IPS-15b (cell line): ENCODE results near the gene IDH3B.

Source experiments
- H3K27me3 ChIP-seq: one replicate; pipeline ENCODE4 v1.6.1; 2013; ENCODE audit warnings: low read length; ENCODE audit not compliant: control insufficient read depth, insufficient read depth
- H3K36me3 ChIP-seq: one replicate; pipeline ENCODE4 v1.6.1; 2013; ENCODE audit warnings: low read length; ENCODE audit not compliant: control insufficient read depth, insufficient read depth
- H3K4me1 ChIP-seq: one replicate; pipeline ENCODE4 v1.6.1; 2013; ENCODE audit warnings: mild to moderate bottlenecking, low read length; ENCODE audit not compliant: control insufficient read depth, insufficient read depth
- H3K4me3 ChIP-seq: one replicate; pipeline ENCODE4 v1.5.1; 2013; ENCODE audit warnings: low read depth, low read length
- H3K9ac ChIP-seq: one replicate; pipeline ENCODE4 v1.6.1; 2013; ENCODE audit warnings: low read depth, mild to moderate bottlenecking, low read length
- H3K9me3 ChIP-seq: one replicate; pipeline ENCODE4 v1.6.1; 2013; ENCODE audit warnings: mild to moderate bottlenecking, low read length; ENCODE audit not compliant: control insufficient read depth, insufficient read depth

Gene IDH3B

DNA sequence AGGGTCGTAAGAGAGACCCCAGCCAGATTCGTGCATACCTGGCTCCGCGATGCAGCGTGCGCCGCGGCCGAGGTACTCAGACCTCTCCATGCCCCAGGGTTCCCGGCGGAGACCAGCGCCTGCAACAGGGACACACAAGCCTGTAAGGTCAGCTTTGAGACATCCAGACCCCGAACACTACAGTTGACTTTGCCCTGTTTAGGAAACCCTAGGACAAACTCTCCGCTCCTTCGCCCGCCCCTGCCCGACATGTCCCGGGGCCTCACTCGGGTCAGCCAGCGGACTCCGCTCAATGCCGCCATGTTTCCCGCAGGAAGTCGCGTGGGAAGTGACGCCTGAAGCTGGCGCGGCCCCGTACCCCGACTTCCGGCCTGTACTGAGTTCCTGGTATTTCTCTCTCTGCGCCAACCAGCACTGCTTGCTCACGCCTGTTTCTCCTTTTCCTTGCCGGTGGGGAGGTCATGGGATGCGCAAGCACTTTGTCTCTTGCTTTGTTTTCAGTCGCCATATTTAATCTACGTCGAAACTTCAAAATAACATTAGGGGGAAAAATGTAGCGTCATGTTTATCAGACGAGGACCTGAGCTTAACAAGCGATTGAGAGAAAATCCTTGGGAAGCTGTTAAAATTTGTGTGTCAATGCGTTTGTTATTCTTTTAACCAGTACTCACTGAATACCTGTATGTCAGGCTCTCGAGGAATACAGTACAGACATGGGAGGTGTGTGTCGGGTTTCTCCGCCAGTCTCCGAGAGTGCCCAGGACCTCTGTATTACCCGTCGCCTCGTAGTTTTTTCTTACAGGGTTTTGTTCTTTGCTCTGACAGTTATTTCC, at the start of gene IDH3B:
TSS of gene IDH3B (minus strand) at position 330 of the 833 bp plus-strand sequence. CDS start at position 302, 28 bp downstream.
- Histone ChIP-seq H3K9me3 (no peaks in the 10 kb centered on the region), H3K4me1 (peaks cover 3% of the 10 kb centered on the region), H3K36me3 (peaks cover 21% of the 10 kb centered on the region), H3K4me3 (peak within 1 kb of the TSS; percentile 97), H3K27me3 (peaks cover 13% of the 10 kb centered on the region), H3K9ac (peak within 1 kb of the TSS; percentile 91)

DNA sequence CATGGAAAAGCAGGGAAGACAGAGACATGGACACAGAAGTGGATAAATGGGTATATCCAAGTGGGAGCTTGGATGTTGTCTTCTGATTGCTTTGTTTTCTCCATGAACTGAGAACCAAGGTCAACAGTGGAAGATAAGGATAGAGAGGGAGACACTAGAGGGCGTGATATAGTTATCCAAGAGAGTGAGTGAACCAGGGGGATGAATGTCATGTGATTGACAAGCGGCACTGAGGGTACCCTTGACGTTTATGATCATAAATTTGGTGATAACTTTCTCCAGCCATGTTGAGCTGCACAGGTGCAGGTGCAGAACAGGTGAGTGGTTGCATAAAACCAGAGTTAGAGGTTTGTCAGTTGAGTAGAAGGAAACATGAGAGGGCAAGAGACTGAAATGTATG, 49.3 kb upstream of the IDH3B start:
- H3K36me3 ChIP-seq = no peaks in the 10 kb centered on the region
- no peak overlapping the region for H3K9ac ChIP-seq

DNA sequence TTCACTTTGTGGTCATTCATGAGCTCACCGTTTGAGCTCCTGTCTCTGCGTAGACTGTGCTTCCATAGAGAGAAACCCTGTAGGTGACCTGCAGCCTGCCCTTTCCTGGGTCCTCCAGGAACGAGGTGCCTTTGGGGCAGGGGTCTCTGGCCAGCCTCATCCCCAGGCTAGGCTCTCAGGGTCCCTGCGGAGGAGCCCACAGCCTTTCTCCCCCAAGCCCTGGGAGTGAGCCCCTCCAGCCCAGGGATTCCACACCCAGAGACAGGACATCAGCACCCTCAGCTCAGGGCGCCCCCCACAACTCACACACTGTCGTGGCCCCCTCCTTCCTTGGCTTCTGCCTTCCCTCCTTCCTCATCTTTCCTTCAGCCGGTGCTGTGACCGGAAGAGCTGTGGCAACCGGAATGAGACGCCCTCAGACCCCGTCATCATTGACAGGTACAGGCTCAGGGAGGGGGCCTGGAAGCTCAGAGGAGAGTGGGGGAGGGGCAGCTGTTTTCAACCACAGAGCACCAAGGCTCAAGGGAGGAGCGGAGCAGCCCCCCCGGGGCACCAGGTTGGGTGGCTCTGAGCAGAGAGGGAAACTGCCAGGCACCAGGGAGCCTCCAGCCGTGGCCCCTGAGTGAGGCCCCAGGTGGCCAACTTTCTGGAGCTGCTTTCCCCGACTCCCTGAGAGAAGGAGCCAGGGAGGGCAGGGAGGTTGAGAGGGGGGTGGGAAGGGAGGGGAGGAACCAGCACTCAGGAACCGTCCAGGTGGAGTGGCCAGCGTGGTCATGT, 45.4 kb upstream of the IDH3B start:
- H3K4me3 ChIP-seq = peak overlapping the region; percentile 8
- no peak overlapping the region for H3K9ac ChIP-seq
- H3K36me3 ChIP-seq = no peaks in the 10 kb centered on the region
- peaks cover 45% of the 10 kb centered on the region for H3K27me3 ChIP-seq
- H3K9me3 ChIP-seq = no peaks in the 10 kb centered on the region
- peaks cover 17% of the 10 kb centered on the region for H3K4me1 ChIP-seq

More for the DNA sequence above, 49.3 kb upstream of the IDH3B start:
- H3K4me1 ChIP-seq = peaks cover 8% of the 10 kb centered on the region
- peaks cover 11% of the 10 kb centered on the region for H3K27me3 ChIP-seq
- no peaks in the 10 kb centered on the region for H3K9me3 ChIP-seq
- no peak overlapping the region for H3K4me3 ChIP-seq

DNA sequence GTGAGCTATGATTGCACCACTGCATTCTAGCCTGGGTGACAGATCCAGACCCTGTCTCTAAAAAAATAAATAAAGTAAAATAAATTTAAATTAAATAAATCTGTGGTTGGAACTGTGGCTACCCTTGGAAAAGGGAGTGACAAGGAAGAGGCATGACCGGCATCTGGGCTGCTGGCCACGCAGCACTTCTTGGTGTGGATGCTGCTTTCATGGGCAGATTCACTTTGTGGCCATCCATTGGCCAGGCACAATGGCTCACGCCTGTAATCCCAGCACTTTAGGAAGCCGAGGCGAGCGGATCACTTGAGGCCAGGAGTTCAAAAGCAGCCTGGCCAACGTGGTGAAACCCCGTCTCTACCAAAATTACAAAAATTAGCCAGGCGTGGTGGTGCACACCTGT, 44.6 kb upstream of the IDH3B start:
- peaks cover 48% of the 10 kb centered on the region for H3K27me3 ChIP-seq
- no peak overlapping the region for H3K9ac ChIP-seq
- H3K36me3 ChIP-seq = no peaks in the 10 kb centered on the region
- H3K4me1 ChIP-seq = peaks cover 17% of the 10 kb centered on the region
- no peak overlapping the region for H3K4me3 ChIP-seq
- H3K9me3 ChIP-seq = no peaks in the 10 kb centered on the region

DNA sequence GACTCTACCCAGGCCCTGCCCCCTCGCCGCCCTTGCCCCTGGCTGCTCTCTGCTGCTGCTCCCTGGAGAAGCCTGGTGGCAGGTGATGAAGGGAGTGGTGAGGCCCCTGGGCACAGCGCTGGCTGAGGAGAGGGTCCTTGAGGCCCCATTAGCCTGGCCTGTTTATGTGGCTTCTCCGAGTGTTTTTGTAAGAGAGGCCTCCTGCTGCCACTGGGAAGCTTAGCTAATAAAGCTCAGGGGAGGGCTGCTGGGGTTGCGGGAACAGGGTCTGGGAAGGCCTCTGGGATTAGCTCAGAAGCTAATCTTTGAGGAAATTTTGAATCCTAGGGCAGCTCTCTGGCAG, 44.0 kb upstream of the IDH3B start:
- H3K27me3 ChIP-seq = peaks cover 53% of the 10 kb centered on the region
- H3K9ac ChIP-seq = no peak overlapping the region
- peaks cover 17% of the 10 kb centered on the region for H3K4me1 ChIP-seq
- H3K4me3 ChIP-seq = no peak overlapping the region
- H3K9me3 ChIP-seq = no peaks in the 10 kb centered on the region
- no peaks in the 10 kb centered on the region for H3K36me3 ChIP-seq

DNA sequence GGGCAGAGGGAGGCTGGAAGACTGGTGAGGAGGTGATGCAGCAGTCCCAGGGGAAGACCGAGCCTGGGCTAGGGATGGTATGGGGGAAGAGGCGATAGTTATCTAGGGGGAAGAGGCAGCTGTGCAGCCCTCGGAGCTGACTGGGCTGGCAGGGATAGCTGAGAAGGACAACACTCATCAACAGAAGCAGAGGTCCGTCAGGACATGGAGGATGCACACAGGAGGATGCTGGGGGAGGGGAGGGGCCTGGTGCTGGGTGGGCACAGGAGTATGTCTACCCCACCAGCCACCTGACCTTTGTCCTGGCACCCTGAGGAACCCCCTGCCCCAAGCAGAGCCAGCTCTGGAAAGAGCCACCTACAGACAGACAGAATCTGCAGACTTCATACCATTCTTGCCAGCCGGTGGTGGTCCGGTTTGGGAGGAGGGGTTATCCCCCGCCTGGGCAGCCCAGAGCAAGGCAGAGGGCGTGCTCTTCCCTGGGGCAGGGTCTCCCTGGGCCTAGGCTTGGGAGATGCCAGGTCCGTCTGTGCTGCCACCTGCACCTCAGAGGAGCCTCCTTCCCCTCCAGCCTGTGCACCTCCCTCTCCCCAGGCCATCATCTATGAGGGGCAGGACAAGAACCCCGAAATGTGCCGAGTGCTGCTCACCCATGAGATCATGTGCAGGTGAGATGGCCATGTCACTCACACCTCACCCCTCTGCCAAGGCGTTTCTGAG, 43.5 kb upstream of the IDH3B start:
- Histone ChIP-seq H3K9ac (no peak overlapping the region), H3K4me3 (no peak overlapping the region), H3K36me3 (no peaks in the 10 kb centered on the region), H3K4me1 (peaks cover 19% of the 10 kb centered on the region), H3K27me3 (peaks cover 56% of the 10 kb centered on the region), H3K9me3 (no peaks in the 10 kb centered on the region)

DNA sequence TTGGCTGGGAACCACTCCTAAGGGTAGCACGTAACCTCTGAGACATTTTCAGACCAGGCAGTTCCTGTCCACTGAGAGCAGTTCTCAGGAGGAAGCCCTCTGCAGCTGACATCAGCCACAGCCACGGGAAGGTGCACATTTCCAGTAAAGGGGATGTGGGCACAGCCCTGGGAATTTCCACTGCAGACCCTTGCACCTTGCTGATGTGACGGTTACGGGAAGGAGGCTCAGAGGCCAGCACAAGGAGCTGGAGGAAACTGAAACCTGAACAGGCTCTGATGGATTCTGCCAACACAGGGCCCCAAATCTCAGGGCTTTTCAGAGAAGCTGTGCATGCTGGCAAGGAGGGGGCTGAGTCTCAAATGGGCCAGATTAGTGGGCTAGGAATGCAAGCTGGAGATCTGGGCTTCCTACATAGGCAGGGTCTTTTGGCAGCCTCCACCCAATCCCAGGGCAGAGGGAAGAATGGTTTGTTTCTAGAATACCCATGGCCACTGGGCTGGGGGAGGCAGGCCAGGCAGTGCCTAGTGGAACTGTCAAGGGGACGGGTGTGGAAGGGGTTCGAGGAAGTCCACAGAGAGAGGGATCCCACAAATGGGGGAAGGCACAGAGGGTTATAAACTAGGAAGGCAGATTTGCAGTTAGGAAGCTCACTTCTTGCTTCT, 42.8 kb upstream of the IDH3B start:
- Histone ChIP-seq H3K4me3 (no peak overlapping the region), H3K36me3 (no peaks in the 10 kb centered on the region), H3K9ac (no peak overlapping the region), H3K27me3 (peaks cover 56% of the 10 kb centered on the region), H3K9me3 (no peaks in the 10 kb centered on the region), H3K4me1 (peaks cover 24% of the 10 kb centered on the region)

DNA sequence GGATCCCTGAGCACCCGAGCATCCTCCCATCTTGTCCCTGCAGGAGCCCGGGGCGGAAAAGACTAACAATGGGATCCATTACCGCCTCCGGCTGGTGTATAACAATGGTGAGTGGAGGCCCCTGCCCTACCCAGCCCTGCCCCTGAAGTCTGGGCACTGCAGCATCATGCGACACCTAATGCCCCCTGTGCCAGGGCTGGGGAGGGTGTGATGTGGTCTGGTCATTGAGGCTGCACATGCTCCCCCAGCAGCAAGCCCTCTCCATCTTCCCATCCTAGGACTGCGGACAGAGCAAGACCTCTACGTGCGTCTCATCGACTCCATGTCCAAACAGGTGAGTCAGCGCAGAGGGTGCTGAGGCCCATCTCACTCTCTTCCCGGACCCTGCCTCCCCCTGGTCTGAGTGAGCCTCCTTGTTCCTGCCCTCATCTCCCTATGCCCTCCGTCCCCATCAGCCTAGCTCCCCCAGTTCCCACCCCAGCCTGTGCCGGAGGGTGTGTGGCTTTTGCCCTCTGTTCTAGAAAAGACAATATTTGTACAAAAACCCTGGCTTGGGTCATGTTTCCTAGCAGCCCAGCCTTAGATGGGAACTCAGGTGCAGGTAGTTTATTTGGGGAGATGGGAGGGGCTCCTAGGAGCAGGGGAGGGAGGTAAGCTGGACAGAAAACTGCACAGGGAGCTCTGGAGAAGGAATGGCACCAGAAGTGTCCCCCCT, 42.1 kb upstream of the IDH3B start:
- Histone ChIP-seq H3K27me3 (peaks cover 62% of the 10 kb centered on the region), H3K4me1 (peaks cover 29% of the 10 kb centered on the region), H3K9me3 (no peaks in the 10 kb centered on the region), H3K9ac (no peak overlapping the region), H3K4me3 (peak overlapping the region; percentile 18), H3K36me3 (no peaks in the 10 kb centered on the region)

DNA sequence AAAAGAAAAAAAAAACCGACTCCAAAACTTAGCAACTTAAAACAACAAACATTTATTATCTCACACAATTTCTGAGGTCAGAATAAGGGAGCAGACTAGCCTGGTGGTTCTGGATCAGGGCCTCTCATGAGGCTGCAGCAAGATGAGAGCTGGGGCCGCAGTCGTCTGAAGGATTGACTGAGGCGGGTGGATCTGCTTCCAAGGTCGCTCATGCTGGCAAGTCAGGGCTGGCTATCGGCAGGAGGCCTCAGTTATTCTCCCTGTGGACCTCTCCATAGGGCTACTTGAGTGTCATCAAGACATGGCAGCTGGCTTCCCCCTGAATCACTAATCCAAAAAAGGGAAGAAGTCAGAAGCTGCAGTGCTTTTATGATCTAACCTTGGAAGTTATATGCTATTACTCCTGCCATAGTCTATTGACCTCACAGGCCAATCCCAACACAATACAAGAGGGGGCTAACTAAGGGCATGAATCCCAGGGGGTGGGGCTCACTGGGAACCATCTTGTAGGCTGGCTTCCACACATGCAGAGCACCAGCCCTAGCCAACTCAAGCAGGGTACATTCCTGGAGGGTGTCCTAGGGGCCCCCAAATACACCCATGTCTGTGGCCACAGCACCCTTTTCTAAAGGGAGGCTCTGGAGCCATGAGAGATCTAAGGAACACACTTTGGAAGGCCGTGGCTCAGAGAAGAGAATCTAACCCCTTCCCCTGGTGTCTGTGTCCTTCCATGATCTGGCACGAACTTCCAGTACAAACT, 39.9 kb upstream of the IDH3B start:
- H3K9ac ChIP-seq = no peak overlapping the region
- no peaks in the 10 kb centered on the region for H3K9me3 ChIP-seq
- peaks cover 28% of the 10 kb centered on the region for H3K4me1 ChIP-seq
- no peaks in the 10 kb centered on the region for H3K36me3 ChIP-seq
- H3K27me3 ChIP-seq = peaks cover 84% of the 10 kb centered on the region
- H3K4me3 ChIP-seq = no peak overlapping the region

DNA sequence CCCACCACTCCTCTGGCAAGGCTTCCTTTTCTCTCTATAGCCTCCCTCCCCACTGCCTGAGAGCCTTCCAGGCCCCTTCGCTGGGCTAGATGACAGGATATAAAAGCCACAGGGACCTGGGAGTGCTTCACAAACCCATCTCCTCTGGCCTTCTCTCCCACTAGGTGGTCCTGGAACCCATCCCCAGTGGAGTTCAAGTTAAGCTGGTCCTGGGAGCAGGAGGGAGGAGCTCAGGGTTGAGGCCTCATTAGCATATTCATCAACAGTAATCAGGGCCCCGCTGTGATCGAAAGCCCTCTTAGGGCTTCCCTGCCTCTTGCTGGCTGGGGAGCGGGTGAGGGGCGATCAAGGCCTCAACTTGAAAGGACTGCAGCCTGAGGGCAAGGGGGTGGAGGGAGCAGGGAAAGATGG, 37.7 kb upstream of the IDH3B start:
- Histone ChIP-seq H3K9me3 (no peaks in the 10 kb centered on the region), H3K36me3 (no peaks in the 10 kb centered on the region), H3K9ac (no peak overlapping the region), H3K4me3 (peak overlapping the region; percentile 30), H3K4me1 (peaks cover 24% of the 10 kb centered on the region), H3K27me3 (peaks cover 91% of the 10 kb centered on the region)
